K562 (cell line): ENCODE results near the gene STX18. TPM values are rescaled to one million over a fixed set of nuclear protein-coding genes. Genes with fewer than 3 reads are reported as not detected.

ENCODE experiments used
- ATAC-seq: fragments of 200-7000 bp; cut with Tn5 transposase; 3 replicates; pipeline ENCODE4 v1.9.1; 2020; ENCODE audit warnings: moderate library complexity
- BruUV-seq: library from RNA; stranded (reverse); fragments of 400-500 nt; replicated peaks from 2 replicates; lab custom pipeline; 2021; lab: Mats Ljungman, UMichigan
- CTCF ChIA-PET: fragments of 300-600 bp; formaldehyde crosslinking; extraction: SDS; loops from one replicate; lab custom pipeline; 2021; ENCODE audit warnings: low intra/inter-chr PET ratio; lab: Yijun Ruan, JAX
- POLR2A ChIA-PET: fragments of 300-600, 350-650 bp; sonication (Branson Sonifier 250); formaldehyde crosslinking; extraction: SDS; loops from one replicate; lab custom pipeline; 2021; ENCODE audit warnings: antibody characterized with exemption, inconsistent platforms; lab: Yijun Ruan, JAX
- DNase-seq, 4 experiments: peaks; one replicate each; pipeline versions ENCODE4 v3.0.0 to v3.0.0-alpha.2; 2011 to 2018; ENCODE audit warnings: low spot score in 3 of 4, mixed read lengths in 3 of 4; ENCODE audit errors: extremely low read depth in 1 of 4
- FAIRE-seq: peaks from 2 replicates; lab custom pipeline; 2011; peaks lifted over from hg19 to GRCh38; lab: Jason Lieb, UNC
- H2AFZ ChIP-seq: 2 replicates; pipeline ENCODE4 v1.6.0; 2011; ENCODE audit warnings: low read depth, low read length, control low read depth, inconsistent platforms
- H3K27ac ChIP-seq: fragments of 200-600 bp; 3 replicates; pipeline ENCODE4 v1.8.0; 2011; ENCODE audit warnings: low read depth, mild to moderate bottlenecking, control low read depth, inconsistent platforms, low read length, moderate library complexity, mixed read lengths; ENCODE audit errors: extremely low read depth
- H3K27me3 ChIP-seq, 2 experiments: fragments of 300-600 bp in 1 of 2; 2 replicates in 1 of 2; 3 replicates in 1 of 2; pipeline versions ENCODE4 v1.6.0 to v1.8.0; 2011; ENCODE audit warnings: inconsistent platforms in 2 of 2, low read length in 2 of 2, mild to moderate bottlenecking in 1 of 2, mixed read lengths in 1 of 2, moderate library complexity in 1 of 2; ENCODE audit not compliant: control insufficient read depth in 2 of 2, insufficient read depth in 2 of 2
- H3K36me3 ChIP-seq: fragments of 300-600 bp; 3 replicates; pipeline ENCODE4 v1.8.0; 2011; ENCODE audit warnings: mild to moderate bottlenecking, low read length, inconsistent platforms; ENCODE audit not compliant: control insufficient read depth, insufficient read depth
- H3K4me1 ChIP-seq, 2 experiments: fragments of 200-600 bp in 1 of 2; replicated peaks in 1 of 2; 2 replicates in 1 of 2; 3 replicates in 1 of 2; pipeline versions ENCODE4 v1.5.1 to v1.8.0; 2011; ENCODE audit warnings: inconsistent platforms in 2 of 2, low read length in 2 of 2, mild to moderate bottlenecking in 1 of 2, mixed read lengths in 1 of 2, moderate library complexity in 1 of 2; ENCODE audit not compliant: control insufficient read depth in 2 of 2, insufficient read depth in 2 of 2
- H3K4me2 ChIP-seq: 2 replicates; pipeline ENCODE4 v1.6.1; 2011; ENCODE audit warnings: low read length, control low read depth, inconsistent platforms, mixed read lengths; ENCODE audit not compliant: insufficient read depth
- H3K4me3 ChIP-seq: fragments of 200-600 bp; sonication (generic), shearing (Covaris generic); 2 replicates; pipeline ENCODE4 v1.5.1; 2016; ENCODE audit warnings: control low read depth, inconsistent platforms
- H3K79me2 ChIP-seq: fragments of 200-600 bp; 3 replicates; pipeline ENCODE4 v1.8.0; 2011; ENCODE audit warnings: low read length, inconsistent platforms; ENCODE audit not compliant: control insufficient read depth, insufficient read depth
- H3K9ac ChIP-seq, 2 experiments: 2 replicates each; pipeline versions ENCODE4 v1.6.0 to v1.6.1; 2011; ENCODE audit warnings: low read depth in 2 of 2, low read length in 2 of 2, control low read depth in 1 of 2, inconsistent platforms in 1 of 2, mild to moderate bottlenecking in 1 of 2, mixed read lengths in 1 of 2; ENCODE audit not compliant: insufficient read depth in 1 of 2
- H3K9me1 ChIP-seq: one replicate; pipeline ENCODE4 v1.6.0; 2011; ENCODE audit warnings: inconsistent platforms, mild to moderate bottlenecking, low read length, moderate library complexity; ENCODE audit not compliant: control insufficient read depth, insufficient read depth
- H3K9me3 ChIP-seq: replicated peaks from 2 replicates; pipeline ENCODE4 v1.5.1; 2011; ENCODE audit warnings: low read depth, low read length, inconsistent platforms; ENCODE audit not compliant: control insufficient read depth, insufficient read depth
- H4K20me1 ChIP-seq: replicated peaks from 2 replicates; pipeline ENCODE4 v1.6.1; 2011; ENCODE audit warnings: low read length, inconsistent platforms, mixed read lengths; ENCODE audit not compliant: control insufficient read depth, insufficient read depth
- CREB3L1 ChIP-seq: fragments of 450-650 bp; IDR thresholded peaks from 2 replicates; pipeline ENCODE4 v1.6.1; 2014; ENCODE audit warnings: low read depth, mild to moderate bottlenecking, moderate library complexity, borderline replicate concordance
- E2F8 ChIP-seq: fragments of 450-650 bp; IDR thresholded peaks from 2 replicates; pipeline ENCODE4 v1.7.1; 2018; ENCODE audit warnings: mild to moderate bottlenecking, low read depth; ENCODE audit not compliant: partially characterized antibody
- TAF1 ChIP-seq: IDR thresholded peaks from 2 replicates; pipeline ENCODE4 v1.6.1; 2011; ENCODE audit warnings: mild to moderate bottlenecking, low read length, moderate library complexity; ENCODE audit not compliant: insufficient read depth, control insufficient read depth, severe bottlenecking; ENCODE audit errors: extremely low read depth
- ZNF274 ChIP-seq: IDR thresholded peaks from 2 replicates; pipeline ENCODE4 v1.6.1; 2011; ENCODE audit warnings: low read depth, mild to moderate bottlenecking, low read length, moderate library complexity, borderline replicate concordance
- WGBS: fragments of 100-300 bp; shearing (Covaris generic); methylation state at CpG from one replicate; pipeline ENCODE4 v1.1.6; 2016; ENCODE audit warnings: low coverage, mixed read lengths; ENCODE audit not compliant: insufficient coverage; ENCODE audit errors: missing lambda C conversion rate; 5-methylcytosine and 5-hydroxymethylcytosine counted together
- in situ Hi-C: fragments of 300-500 bp; cut with MboI; formaldehyde crosslinking; loops from 4 replicates; pipeline ENCODE4 v1.15.0; 2018; ENCODE audit warnings: inconsistent platforms, mixed read lengths
- intact Hi-C: fragments of 100-400 bp; cut with micrococcal nuclease; formaldehyde crosslinking; loops from 2 replicates; pipeline ENCODE4 v1.14.2; 2022
- polyA plus RNA-seq, 8 experiments: library from polyadenylated mRNA; depleted of rRNA in 4 of 8; stranded (reverse) in 5 of 8; unstranded in 3 of 8; fragments of >200 nt; fragmentation: Nextera tagmentation in 2 of 8; fragmentation: Illumina TruSeq in 1 of 8; extraction: Ambion mirVana in 2 of 8; extraction: Trizol in 1 of 8; gene quantifications; 2 replicates each; pipeline versions ENCODE4 v1.2.1 to v1.2.3, GENCODE V29; 2011 to 2014; ENCODE audit warnings: inconsistent platforms in 1 of 8, missing spikeins in 1 of 8
- total RNA-seq, 7 experiments: library from RNA; depleted of rRNA in 6 of 7; stranded (reverse); fragments of >200 nt in 6 of 7; fragmentation: Illumina TruSeq in 2 of 7; extraction: Trizol in 2 of 7; gene quantifications; 2 replicates each; pipeline versions ENCODE4 v1.2.1 to v1.2.3, GENCODE V29; 2011 to 2021; ENCODE audit warnings: low replicate concordance in 1 of 7

STX18 gene
- total and polyA plus RNA-seq, 9 of the 15 experiments (the other 6 are each of a cell fraction or from before 2014, with no cell fraction given): 6.2 to 41.7 (median 22.7) TPM

DNA sequence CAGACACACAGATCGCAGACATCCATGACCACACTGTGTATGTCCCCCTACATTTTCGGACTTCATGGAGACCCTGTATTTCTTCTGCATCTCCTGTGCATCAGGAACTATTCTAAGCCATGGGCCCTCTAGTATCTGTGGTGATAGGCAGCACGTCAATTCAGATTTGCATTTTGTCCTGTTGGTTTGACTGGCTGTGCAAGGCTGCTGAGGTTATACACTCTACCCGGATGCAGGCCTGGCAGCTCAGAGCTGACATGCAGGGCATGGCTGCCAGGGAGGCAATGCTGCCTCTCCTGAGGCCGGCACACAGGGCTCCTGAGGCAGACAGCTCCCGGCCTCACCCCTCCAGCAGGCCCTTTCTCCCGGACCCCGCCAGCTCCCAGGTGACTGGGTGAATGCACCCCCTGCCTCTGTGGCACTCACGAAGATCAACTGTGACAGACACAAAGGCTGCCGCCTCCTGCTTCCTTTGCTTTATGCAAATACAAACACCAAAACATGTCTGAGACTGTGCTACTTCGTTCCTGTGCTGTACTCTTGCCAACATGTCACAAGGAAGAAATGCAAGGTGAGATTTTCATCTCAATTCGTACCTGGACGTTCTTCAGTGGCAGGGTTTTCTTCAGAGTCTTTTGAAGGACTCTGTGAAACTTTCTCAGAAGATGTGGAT, 103.9 kb downstream of the STX18 start:
- BruUV-seq: no TSS peak
- DNase-seq: no peak
- Histone ChIP-seq H3K36me3 (peaks cover 16% of the 10 kb centered on the region; the same call in 1 of the 3 replicates), H3K4me3 (no peak overlapping the region), H3K4me1 (peaks cover 0 to 3% of the 10 kb centered on the region in 2 experiments; a peak in 2 of 5 replicates), H3K79me2 (no peaks in the 10 kb centered on the region), H4K20me1 (no peaks in the 10 kb centered on the region), H3K9me3 (no peaks in the 10 kb centered on the region), H3K27me3 (no peaks in the 10 kb centered on the region), H3K27ac (no peak overlapping the region), H3K4me2 (no peak overlapping the region), H3K9me1 (no peaks in the 10 kb centered on the region), H3K9ac (no peak overlapping the region), H2AFZ (no peak overlapping the region)
- in situ Hi-C loops (no loop called here), intact Hi-C loops (loop anchor here (10.0 kb wide), 1 partner anchor 183 kb away; no protein-coding TSS in a partner anchor)
- no peak for FAIRE-seq
- no peak for TF ChIP-seq E2F8
- TF ChIP-seq CREB3L1: no peak
- TF ChIP-seq TAF1: no peak
- TF ChIP-seq ZNF274: no peak
- WGBS: 85% methylated on average over 11 of the region's 13 CpGs
- ATAC-seq: no peak
- ChIA-PET POLR2A (no interaction called here), CTCF (no interaction called here)
